ENCODE data around the gene TMEM132C. TPM values are rescaled to one million over a fixed set of nuclear protein-coding genes. Genes with fewer than 3 reads are reported as not detected.

The TMEM132C gene
- total RNA-seq, 6 experiments from 2014 or later = not detected

DNA sequence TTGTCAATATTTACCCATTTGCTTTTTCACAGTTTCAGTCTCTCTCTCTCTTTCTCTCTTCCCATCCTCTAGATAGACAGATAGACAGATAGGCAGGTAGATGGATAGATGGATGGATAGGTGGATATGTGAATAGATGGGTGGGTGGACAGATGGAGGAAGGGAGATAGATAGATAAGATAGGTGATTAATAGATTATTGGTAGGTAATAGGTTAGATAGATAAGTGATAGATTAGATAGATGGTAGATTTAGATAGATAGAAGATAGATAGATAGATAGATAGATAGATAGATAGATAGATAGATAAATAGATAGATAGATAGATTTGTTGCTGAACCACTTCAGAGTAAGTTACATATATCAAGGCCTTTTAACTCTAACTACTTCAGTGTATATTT is 408.6 kb downstream of the TMEM132C start:
- H3K4me3 Mint-ChIP-seq = no peak overlapping the region

DNA sequence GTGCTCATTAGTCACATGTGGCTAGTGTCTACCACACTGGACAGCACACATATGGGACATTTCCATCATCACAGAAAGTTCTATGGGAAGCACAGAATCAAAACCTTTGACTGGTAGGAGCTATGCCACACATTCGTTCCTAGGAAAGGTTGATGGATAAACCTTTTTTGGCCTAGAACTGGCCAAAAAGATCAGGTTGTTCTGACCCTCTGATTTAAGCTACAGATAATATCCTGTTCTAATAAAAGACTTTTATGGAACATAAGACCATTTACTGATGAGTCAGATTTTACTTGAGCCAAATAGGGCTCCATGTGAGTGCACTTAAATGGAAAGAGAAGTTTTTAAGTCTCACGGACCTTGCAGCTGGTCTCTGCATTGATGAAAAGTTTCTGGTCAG is 413.6 kb downstream of the TMEM132C start:
- TF ChIP-seq, protein P1, sequence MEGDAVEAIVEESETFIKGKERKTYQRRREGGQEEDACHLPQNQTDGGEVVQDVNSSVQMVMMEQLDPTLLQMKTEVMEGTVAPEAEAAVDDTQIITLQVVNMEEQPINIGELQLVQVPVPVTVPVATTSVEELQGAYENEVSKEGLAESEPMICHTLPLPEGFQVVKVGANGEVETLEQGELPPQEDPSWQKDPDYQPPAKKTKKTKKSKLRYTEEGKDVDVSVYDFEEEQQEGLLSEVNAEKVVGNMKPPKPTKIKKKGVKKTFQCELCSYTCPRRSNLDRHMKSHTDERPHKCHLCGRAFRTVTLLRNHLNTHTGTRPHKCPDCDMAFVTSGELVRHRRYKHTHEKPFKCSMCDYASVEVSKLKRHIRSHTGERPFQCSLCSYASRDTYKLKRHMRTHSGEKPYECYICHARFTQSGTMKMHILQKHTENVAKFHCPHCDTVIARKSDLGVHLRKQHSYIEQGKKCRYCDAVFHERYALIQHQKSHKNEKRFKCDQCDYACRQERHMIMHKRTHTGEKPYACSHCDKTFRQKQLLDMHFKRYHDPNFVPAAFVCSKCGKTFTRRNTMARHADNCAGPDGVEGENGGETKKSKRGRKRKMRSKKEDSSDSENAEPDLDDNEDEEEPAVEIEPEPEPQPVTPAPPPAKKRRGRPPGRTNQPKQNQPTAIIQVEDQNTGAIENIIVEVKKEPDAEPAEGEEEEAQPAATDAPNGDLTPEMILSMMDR (IDR thresholded peaks at IDR 0.05) = no peak
- no peak overlapping the region for H3K27ac Mint-ChIP-seq
- peaks cover 10% of the 10 kb centered on the region for H3K36me3 Mint-ChIP-seq (ENCODE audit: low read depth)
- peaks cover 3% of the 10 kb centered on the region; the same call in 1 of the 2 replicates for H3K27me3 Mint-ChIP-seq (ENCODE audit: insufficient read depth)
- DNase-seq = no peak
- H3K9me3 Mint-ChIP-seq = peaks cover 65% of the 10 kb centered on the region
- H3K4me1 Mint-ChIP-seq (ENCODE audit: low read depth) = no peaks in the 10 kb centered on the region
- H3K4me3 Mint-ChIP-seq = no peak overlapping the region

More for the DNA sequence above, 408.6 kb downstream of the TMEM132C start:
- no peak overlapping the region for H3K27ac Mint-ChIP-seq
- H3K36me3 Mint-ChIP-seq (ENCODE audit: low read depth) = peaks cover 6% of the 10 kb centered on the region; the same call in 1 of the 2 replicates
- peaks cover 30% of the 10 kb centered on the region for H3K9me3 Mint-ChIP-seq
- TF ChIP-seq, protein P1 (IDR thresholded peaks at IDR 0.05) = no peak
- H3K27me3 Mint-ChIP-seq (ENCODE audit: insufficient read depth) = no peaks in the 10 kb centered on the region; the same call in none of the 2 replicates
- DNase-seq = no peak
- no peaks in the 10 kb centered on the region for H3K4me1 Mint-ChIP-seq (ENCODE audit: low read depth)

- H3K4me1 Mint-ChIP-seq (ENCODE audit: low read depth) = no peaks in the 10 kb centered on the region
- no peak for DNase-seq
- no peak overlapping the region for H3K4me3 Mint-ChIP-seq
- H3K27me3 Mint-ChIP-seq (ENCODE audit: insufficient read depth) = peaks cover 3% of the 10 kb centered on the region; the same call in 1 of the 2 replicates
- H3K36me3 Mint-ChIP-seq (ENCODE audit: low read depth) = peaks cover 4% of the 10 kb centered on the region
- no peak overlapping the region for H3K27ac Mint-ChIP-seq
- TF ChIP-seq, protein P1 (IDR thresholded peaks at IDR 0.05) = no peak
- H3K9me3 Mint-ChIP-seq = peaks cover 69% of the 10 kb centered on the region
Observed at GRCh38 chr12:128682548-128683275, 415.7 kb downstream of the TMEM132C start.

DNA sequence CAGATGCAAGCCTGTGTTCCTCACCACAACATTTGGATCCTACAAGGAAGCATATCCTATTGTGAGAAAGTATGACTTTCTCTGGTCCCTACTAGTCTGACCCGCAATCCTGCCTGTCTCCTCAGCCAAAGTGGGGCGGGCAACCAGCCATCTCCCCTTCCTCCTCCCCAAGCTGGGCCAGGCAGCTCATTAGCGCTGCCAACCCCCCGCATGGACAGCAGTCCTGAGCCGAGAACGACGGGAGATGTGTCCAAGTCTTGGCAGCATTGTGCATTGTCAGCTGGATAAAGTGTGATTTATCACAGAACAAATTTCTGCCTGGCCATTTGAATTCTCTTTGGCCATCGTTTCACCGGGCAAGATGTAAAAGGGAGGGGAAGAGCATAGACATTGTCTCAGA is 417.4 kb downstream of the TMEM132C start:
- peaks cover 4% of the 10 kb centered on the region for H3K36me3 Mint-ChIP-seq (ENCODE audit: low read depth)
- H3K9me3 Mint-ChIP-seq = peaks cover 77% of the 10 kb centered on the region
- no peak overlapping the region for H3K4me3 Mint-ChIP-seq
- no peak overlapping the region for H3K27ac Mint-ChIP-seq
- peaks cover 3% of the 10 kb centered on the region; the same call in 1 of the 2 replicates for H3K27me3 Mint-ChIP-seq (ENCODE audit: insufficient read depth)
- TF ChIP-seq, protein P1 (IDR thresholded peaks at IDR 0.05) = no peak
- no peak for DNase-seq
- no peaks in the 10 kb centered on the region for H3K4me1 Mint-ChIP-seq (ENCODE audit: low read depth)

GRCh38 chr12:128685903-128686475 is 419.0 kb downstream of the TMEM132C start:
- Mint-ChIP-seq H3K4me1 (ENCODE audit: low read depth) (no peaks in the 10 kb centered on the region), H3K27me3 (ENCODE audit: insufficient read depth) (peaks cover 3% of the 10 kb centered on the region; the same call in 1 of the 2 replicates), H3K27ac (no peak overlapping the region), H3K9me3 (peaks cover 73% of the 10 kb centered on the region), H3K36me3 (ENCODE audit: low read depth) (peaks cover 4% of the 10 kb centered on the region), H3K4me3 (no peak overlapping the region)
- no peak for DNase-seq
- TF ChIP-seq, protein P1 (IDR thresholded peaks at IDR 0.05) = no peak

Measured in HFFc6 (cell line).